Endothelial cell of umbilical vein (primary cell): ENCODE results near the gene MAGI1. TPM values are rescaled to one million over a fixed set of nuclear protein-coding genes. Genes with fewer than 3 reads are reported as not detected.

Source experiments
- BruUV-seq: library from RNA; stranded (reverse); fragments of 400-500 nt; replicated peaks from 2 replicates; lab custom pipeline; 2021; lab: Mats Ljungman, UMichigan
- CTCF ChIA-PET: fragments of 300-600, 350-600 bp; sonication (Branson Sonifier 250); formaldehyde crosslinking; loops from one replicate; lab custom pipeline; 2021; ENCODE audit warnings: antibody characterized with exemption, inconsistent platforms; lab: Charles Lee
- POLR2A ChIA-PET: fragments of 300-600, 350-600 bp; sonication (Branson Sonifier 250); formaldehyde crosslinking; loops from one replicate; lab custom pipeline; 2021; ENCODE audit warnings: antibody characterized with exemption, inconsistent platforms; lab: Charles Lee
- DNase-seq: peaks from one replicate; pipeline ENCODE4 v3.0.0-alpha.2; 2011; ENCODE audit warnings: low read depth, low spot score
- FAIRE-seq: peaks from 2 replicates; lab custom pipeline; 2011; peaks lifted over from hg19 to GRCh38; lab: Jason Lieb, UNC
- H2AFZ ChIP-seq: 2 replicates; pipeline ENCODE4 v1.6.0; 2012; ENCODE audit warnings: low read depth, low read length, control low read depth, inconsistent platforms
- H3K27ac ChIP-seq: 2 replicates; pipeline ENCODE4 v1.5.1; 2011; ENCODE audit warnings: low read depth, mild to moderate bottlenecking, control low read depth, low read length, moderate library complexity; ENCODE audit not compliant: insufficient read depth
- H3K27me3 ChIP-seq, 2 experiments: 2 replicates each; pipeline versions ENCODE4 v1.6.0 to v1.6.1; 2011; ENCODE audit warnings: low read length in 2 of 2, mixed read lengths in 1 of 2; ENCODE audit not compliant: control insufficient read depth in 2 of 2, insufficient read depth in 2 of 2
- H3K36me3 ChIP-seq, 2 experiments: 2 replicates in 1 of 2; 3 replicates in 1 of 2; pipeline ENCODE4 v1.5.1; 2011; ENCODE audit warnings: low read length in 2 of 2, mild to moderate bottlenecking in 1 of 2, moderate library complexity in 1 of 2; ENCODE audit not compliant: control insufficient read depth in 2 of 2, insufficient read depth in 2 of 2; ENCODE audit errors: extremely low read depth in 1 of 2
- H3K4me1 ChIP-seq: 3 replicates; pipeline ENCODE4 v1.5.1; 2011; ENCODE audit warnings: mild to moderate bottlenecking, low read length; ENCODE audit not compliant: control insufficient read depth, insufficient read depth; ENCODE audit errors: extremely low read depth
- H3K4me2 ChIP-seq: 2 replicates; pipeline ENCODE4 v1.6.1; 2011; ENCODE audit warnings: low read length, control low read depth, mixed read lengths; ENCODE audit not compliant: insufficient read depth
- H3K4me3 ChIP-seq, 3 experiments: fragments of 200-600 bp in 1 of 3; sonication (generic), shearing (Covaris generic) in 1 of 3; replicated peaks in 1 of 3; 2 replicates each; pipeline ENCODE4 v1.5.1; 2011 to 2016; ENCODE audit warnings: control low read depth in 3 of 3, low read length in 3 of 3, mild to moderate bottlenecking in 2 of 3, inconsistent platforms in 1 of 3, low read depth in 1 of 3, moderate library complexity in 1 of 3; ENCODE audit not compliant: insufficient read depth in 1 of 3
- H3K79me2 ChIP-seq: 2 replicates; pipeline ENCODE4 v1.6.0; 2012; ENCODE audit warnings: low read length, inconsistent platforms; ENCODE audit not compliant: control insufficient read depth, insufficient read depth
- H3K9ac ChIP-seq: replicated peaks from 2 replicates; pipeline ENCODE3; 2011; ENCODE audit warnings: low read length, control low read depth; ENCODE audit not compliant: insufficient read depth; ENCODE audit errors: extremely low read depth
- H3K9me1 ChIP-seq: replicated peaks from 3 replicates; pipeline ENCODE4 v1.6.0; 2011; ENCODE audit warnings: mild to moderate bottlenecking, low read length; ENCODE audit not compliant: control insufficient read depth, insufficient read depth; ENCODE audit errors: extremely low read depth
- H3K9me3 ChIP-seq: replicated peaks from 2 replicates; pipeline ENCODE4 v1.5.1; 2012; ENCODE audit warnings: low read length, inconsistent platforms; ENCODE audit not compliant: control insufficient read depth, insufficient read depth
- H4K20me1 ChIP-seq: replicated peaks from 2 replicates; pipeline ENCODE3; 2011; ENCODE audit warnings: mild to moderate bottlenecking, low read length; ENCODE audit not compliant: control insufficient read depth, insufficient read depth; ENCODE audit errors: extremely low read depth
- EZH2 ChIP-seq: IDR thresholded peaks from 2 replicates; pipeline ENCODE4 v1.6.1; 2012; ENCODE audit warnings: borderline replicate concordance, low read depth, mild to moderate bottlenecking, moderate library complexity, low read length, inconsistent platforms; ENCODE audit not compliant: severe bottlenecking
- FOS ChIP-seq: IDR thresholded peaks from 2 replicates; pipeline ENCODE4 v1.6.1; 2011; ENCODE audit warnings: mild to moderate bottlenecking, low read length, moderate library complexity, borderline replicate concordance; ENCODE audit not compliant: insufficient read depth
- GATA2 ChIP-seq: IDR thresholded peaks from 2 replicates; pipeline ENCODE4 v1.7.0; 2011; ENCODE audit warnings: low read depth, mild to moderate bottlenecking, moderate library complexity, mixed read lengths, low read length; ENCODE audit not compliant: insufficient read length, insufficient read depth
- JUN ChIP-seq: IDR thresholded peaks from 2 replicates; pipeline ENCODE4 v1.6.1; 2011; ENCODE audit warnings: borderline replicate concordance, low read depth; ENCODE audit not compliant: insufficient read length, insufficient read depth
- MYC ChIP-seq: IDR thresholded peaks from one replicate; pipeline ENCODE4 v1.6.1; 2011; ENCODE audit warnings: mild to moderate bottlenecking, low read depth, low read length
- POLR2A ChIP-seq: IDR thresholded peaks from 2 replicates; pipeline ENCODE4 v1.6.1; 2012; ENCODE audit warnings: low read depth, mild to moderate bottlenecking, control low read depth, low read length
- POLR2AphosphoS5 ChIP-seq: IDR thresholded peaks from 2 replicates; pipeline ENCODE4 v1.6.1; 2012; ENCODE audit warnings: low read depth, mild to moderate bottlenecking, control low read depth, low read length, moderate library complexity; ENCODE audit not compliant: insufficient read depth
- dilution Hi-C: fragments of 300-500 bp; cut with MboI; formaldehyde crosslinking; loops from one replicate; pipeline ENCODE4 v1.15.0; 2019; ENCODE audit warnings: low sequenced_read_pairs; ENCODE audit not compliant: extremely low pct_ligation_motif_present
- intact Hi-C: fragments of 100-400 bp; cut with micrococcal nuclease; formaldehyde crosslinking; loops from one replicate; pipeline ENCODE4 v1.10.0; 2022
- polyA plus RNA-seq, 4 experiments: library from polyadenylated mRNA; depleted of rRNA in 3 of 4; stranded (reverse) in 3 of 4; unstranded in 1 of 4; fragments of >200 nt; gene quantifications; 2 replicates each; pipeline versions ENCODE4 v1.2.1 to v1.2.3, GENCODE V29; 2011 to 2012; ENCODE audit warnings: missing spikeins in 1 of 4
- total RNA-seq: library from RNA; stranded (reverse); gene quantifications from 2 replicates; pipeline ENCODE4 v1.2.3, GENCODE V29; 2021
- TF ChIP-seq, protein P1 (sequence below), 2 donors: IDR thresholded peaks; 1 replicate in 1 of 2; 2 replicates in 1 of 2; pipeline ENCODE4 v1.5.1; 2011; ENCODE audit warnings: low read length in 2 of 2, mild to moderate bottlenecking in 2 of 2, moderate library complexity in 2 of 2, control low read depth in 1 of 2, inconsistent platforms in 1 of 2, low read depth in 1 of 2; ENCODE audit not compliant: insufficient read depth in 1 of 2; ENCODE audit errors: extremely low read depth in 1 of 2
- TF ChIP-seq, protein P2 (sequence below): IDR thresholded peaks from 2 replicates; pipeline ENCODE4 v1.6.1; 2011; ENCODE audit not compliant: insufficient read depth, insufficient read length

Gene MAGI1
- total and polyA plus RNA-seq, 2 donors (not counting 3 experiments of a cell fraction or from before 2014, with no cell fraction given): 10.1 to 47.9 TPM

DNA sequence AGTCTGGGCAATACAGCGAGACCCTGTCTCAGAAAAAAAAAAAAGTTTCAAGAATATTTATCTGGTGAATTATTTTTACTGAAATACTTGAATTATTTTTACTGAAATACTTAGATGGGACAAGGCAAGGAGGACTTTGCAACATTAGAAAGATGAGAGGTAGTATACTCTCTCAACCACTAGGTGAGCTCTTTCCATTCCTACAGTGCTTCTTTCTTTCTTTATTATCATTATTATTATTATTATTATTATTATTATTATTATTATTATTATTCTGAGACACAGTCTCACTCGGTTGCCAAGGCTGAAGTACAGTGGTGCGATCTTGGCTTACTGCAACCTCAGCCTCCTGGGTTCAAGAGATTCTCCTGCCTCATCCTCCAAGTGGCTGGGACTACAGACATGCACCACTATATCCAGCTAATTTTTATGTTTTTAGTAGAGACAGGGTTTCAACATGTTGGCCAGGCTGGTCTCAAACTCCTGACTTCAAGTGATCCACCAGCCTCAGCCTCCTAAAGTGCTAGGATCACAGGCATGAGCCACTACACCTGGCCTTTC, 468.8 kb downstream of the MAGI1 start:
- Histone ChIP-seq H3K27me3 (no peaks in the 10 kb centered on the region), H3K36me3 (no peaks in the 10 kb centered on the region), H3K9me1 (peaks cover 3% of the 10 kb centered on the region), H3K27ac (no peak overlapping the region), H3K9me3 (no peaks in the 10 kb centered on the region), H3K79me2 (no peaks in the 10 kb centered on the region), H3K4me3 (no peak overlapping the region), H3K4me1 (no peaks in the 10 kb centered on the region), H3K4me2 (no peak overlapping the region), H3K9ac (no peak overlapping the region), H4K20me1 (no peaks in the 10 kb centered on the region), H2AFZ (no peak overlapping the region)
- TF ChIP-seq, protein P1, sequence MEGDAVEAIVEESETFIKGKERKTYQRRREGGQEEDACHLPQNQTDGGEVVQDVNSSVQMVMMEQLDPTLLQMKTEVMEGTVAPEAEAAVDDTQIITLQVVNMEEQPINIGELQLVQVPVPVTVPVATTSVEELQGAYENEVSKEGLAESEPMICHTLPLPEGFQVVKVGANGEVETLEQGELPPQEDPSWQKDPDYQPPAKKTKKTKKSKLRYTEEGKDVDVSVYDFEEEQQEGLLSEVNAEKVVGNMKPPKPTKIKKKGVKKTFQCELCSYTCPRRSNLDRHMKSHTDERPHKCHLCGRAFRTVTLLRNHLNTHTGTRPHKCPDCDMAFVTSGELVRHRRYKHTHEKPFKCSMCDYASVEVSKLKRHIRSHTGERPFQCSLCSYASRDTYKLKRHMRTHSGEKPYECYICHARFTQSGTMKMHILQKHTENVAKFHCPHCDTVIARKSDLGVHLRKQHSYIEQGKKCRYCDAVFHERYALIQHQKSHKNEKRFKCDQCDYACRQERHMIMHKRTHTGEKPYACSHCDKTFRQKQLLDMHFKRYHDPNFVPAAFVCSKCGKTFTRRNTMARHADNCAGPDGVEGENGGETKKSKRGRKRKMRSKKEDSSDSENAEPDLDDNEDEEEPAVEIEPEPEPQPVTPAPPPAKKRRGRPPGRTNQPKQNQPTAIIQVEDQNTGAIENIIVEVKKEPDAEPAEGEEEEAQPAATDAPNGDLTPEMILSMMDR (IDR thresholded peaks at IDR 0.05; ENCODE audit: extremely low read depth in 1 of 2, insufficient read depth in 1 of 2, low read depth in 1 of 2, low read length in 2 of 2): no peak
- TF ChIP-seq JUN: no peak
- no peak for TF ChIP-seq GATA2
- TF ChIP-seq, protein P2, sequence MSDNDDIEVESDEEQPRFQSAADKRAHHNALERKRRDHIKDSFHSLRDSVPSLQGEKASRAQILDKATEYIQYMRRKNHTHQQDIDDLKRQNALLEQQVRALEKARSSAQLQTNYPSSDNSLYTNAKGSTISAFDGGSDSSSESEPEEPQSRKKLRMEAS: no peak
- no peak for TF ChIP-seq FOS
- no peak for TF ChIP-seq POLR2AphosphoS5
- TF ChIP-seq EZH2: no peak
- no peak for TF ChIP-seq POLR2A
- TF ChIP-seq MYC: no peak
- dilution Hi-C loops: no loop called here
- BruUV-seq: no TSS peak
- FAIRE-seq (no peak), DNase-seq (no peak)
- ChIA-PET CTCF (interaction anchor here (0.9 to 1.7 kb wide), 12 partner anchors 9 to 158 kb away, joined by 3 to 11 read pairs (median 3); no protein-coding TSS in a partner anchor), POLR2A (no interaction called here)
- intact Hi-C loops: no loop called here
